HG03432 (cell line): ENCODE data around the gene ST14.
"Not testable (repeated sequence)": the region's sequence is repeated elsewhere in the genome, so short reads cannot be mapped to it uniquely, and the experiment has no call there.

Experiments used
- ATAC-seq: cut with Tn5 transposase; IDR thresholded peaks from one replicate; pipeline ENCODE4 v1.9.1; 2021; ENCODE audit warnings: mild to moderate bottlenecking, moderate library complexity; ENCODE audit not compliant: unreplicated experiment

The ST14 gene

GRCh38 chr11:130162733-130163132 lies 3.2 kb downstream of the ST14 start:
- no peak for ATAC-seq

DNA sequence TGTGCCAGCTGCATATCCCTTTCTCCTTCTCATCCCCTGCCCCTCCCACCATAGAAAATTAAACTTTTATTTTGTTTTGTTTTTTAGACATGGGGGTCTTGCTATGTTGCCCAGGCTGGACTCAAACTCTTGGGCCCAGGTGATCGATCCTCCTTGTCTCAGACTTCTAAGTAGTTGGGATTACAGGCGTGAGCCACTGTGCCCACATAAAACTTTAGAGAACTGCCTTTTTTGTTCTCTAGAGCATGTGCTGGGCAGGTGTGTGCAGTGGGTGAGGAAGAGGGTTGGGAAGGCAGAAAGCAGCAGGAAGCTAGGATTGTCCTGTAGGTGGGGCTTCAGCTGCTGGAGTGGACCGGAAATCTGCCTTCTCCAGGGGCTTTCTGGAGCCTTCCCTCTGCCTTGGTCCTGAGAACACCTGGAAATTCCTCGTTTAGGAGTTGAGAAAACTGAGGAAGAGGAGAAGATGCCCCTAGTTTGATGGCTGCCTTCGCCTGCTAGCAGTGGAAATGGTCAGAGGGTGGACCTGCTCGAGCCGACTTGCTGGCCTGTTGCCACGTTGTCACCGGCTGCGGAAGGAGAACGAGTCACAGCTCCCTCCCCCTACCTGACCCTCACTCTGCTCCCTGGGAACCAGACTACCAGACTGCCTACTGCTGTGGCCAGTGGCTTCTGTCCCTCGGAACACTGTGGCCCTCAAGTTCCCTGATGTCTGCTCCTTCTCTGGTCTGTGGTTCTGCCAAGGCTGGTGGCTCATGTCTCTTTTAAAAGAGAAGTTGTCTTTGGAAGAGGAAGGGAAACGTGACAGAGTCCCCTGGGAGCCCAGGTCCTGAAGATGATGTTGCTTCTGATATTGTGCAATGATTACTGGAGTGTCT lies 4.0 kb downstream of the ST14 start:
- no peak for ATAC-seq

GRCh38 chr11:130164221-130164570 lies 4.6 kb downstream of the ST14 start:
- no peak for ATAC-seq

DNA sequence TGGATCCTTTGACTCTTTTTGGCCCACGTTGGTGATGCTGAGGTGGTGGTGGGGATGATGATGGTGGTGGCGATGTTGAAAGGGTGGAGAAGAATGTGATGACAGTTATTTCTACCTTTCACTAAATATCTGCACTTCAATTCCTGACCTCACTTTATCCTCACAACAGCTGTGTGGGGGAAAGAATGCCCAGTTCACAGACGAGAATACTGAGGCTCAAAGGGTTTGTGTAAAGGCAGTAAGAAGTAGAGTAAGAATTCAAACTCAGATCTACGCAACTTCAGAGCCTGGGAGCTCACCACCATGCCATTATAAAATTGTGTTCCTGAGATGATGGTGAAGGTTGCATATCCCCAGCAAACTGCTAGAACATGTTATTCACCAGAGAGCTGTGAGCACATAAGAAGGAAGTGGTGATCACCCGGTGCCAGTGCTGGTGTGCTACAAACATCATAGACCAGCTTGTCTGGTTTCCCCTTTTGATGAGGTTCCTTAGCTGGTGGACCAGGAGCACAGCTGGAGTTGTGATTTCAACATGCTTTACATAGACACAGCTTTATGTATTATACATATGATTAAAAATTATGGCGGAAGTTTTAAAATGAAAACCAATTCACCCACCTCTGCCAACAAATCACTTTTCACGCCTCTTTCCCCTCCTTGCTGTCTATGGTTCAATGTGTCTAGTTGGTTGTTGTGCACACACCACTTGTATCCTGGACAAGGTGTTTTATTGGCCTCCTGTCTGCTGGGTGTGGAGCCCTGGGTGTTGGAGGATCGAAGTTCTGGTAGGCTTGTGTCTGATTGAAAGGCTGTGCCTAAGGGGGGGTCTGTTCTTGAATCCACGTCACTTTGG lies 6.2 kb downstream of the ST14 start:
- no peak for ATAC-seq

GRCh38 chr11:130166457-130166784 lies 6.8 kb downstream of the ST14 start:
- ATAC-seq = peak; percentile 91

DNA sequence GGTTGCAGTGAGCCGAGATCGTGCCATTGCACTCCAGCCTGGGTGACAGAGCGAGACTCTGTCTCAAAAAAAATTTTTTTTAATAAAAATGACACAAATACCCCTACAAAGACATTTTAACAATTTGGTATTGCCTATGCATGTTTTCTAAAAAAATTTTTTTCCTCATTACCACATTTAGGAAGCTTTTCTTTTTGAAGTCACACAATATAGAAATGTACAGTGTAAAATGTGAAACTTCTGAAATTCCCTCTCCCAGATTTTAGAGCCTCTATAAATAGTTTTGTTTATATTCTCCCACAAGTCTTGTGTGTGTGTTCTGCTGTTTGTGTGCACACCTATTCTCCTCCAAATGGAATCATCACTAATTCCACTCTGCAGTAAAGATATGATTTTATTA lies 7.6 kb downstream of the ST14 start:
- ATAC-seq = no peak

DNA sequence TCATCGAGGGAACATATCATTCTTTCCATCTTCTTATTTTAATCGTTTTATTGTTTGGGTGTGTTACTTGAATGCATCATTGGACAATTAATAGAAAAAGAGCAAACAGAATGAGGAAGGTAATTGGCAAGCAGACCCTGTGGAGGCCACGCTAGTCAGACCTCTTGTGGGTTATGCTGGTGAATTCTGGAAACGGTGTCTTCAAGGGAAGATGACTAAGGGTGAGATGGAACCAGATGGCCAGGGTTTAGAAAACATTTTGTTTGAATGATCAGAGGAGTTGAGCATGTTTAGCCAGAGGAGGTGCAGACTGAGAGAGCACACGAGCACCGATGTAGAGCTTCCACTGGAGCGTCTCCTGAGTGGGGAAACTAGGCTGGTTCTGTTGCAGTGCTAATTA lies 8.5 kb downstream of the ST14 start:
- no peak for ATAC-seq

DNA sequence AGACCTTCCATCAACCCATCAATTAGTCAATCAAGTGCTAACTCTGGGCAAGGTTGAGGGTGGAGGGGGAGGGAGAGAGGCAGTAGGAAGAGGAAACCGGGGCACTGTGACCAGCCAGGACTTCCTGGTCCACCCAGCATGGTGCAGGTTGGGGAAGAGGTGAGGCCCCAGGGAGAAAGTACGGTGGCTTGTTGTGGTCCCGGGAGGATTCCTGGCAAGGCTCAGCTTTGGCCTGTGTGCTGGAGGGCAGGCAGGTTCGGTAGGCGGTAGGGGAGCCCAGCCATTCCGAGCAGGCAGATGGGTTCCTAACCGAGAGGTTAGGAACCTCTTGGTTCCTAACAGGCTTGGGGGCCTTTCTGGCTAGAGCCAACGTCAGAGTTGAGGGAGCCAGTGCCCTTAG lies 10.8 kb downstream of the ST14 start:
- no peak for ATAC-seq

DNA sequence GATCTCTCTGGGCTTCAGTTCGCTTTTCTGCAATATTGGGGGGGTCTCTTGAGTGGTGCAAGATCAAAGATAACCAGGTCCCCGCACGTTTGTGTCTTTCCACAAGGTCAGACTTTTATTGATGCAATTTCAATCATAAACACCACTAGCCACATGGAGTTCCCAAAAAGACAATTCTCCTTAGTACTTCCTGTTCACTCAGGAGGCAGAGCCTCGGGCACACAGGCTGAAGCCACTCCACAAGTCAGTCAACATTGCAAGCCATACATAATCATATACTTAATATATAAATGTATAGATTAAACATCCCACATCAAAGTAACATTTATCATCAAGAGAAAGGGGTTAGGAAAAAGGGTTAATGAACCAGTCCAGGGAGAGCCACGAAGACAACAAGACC lies 12.0 kb downstream of the ST14 start:
- ATAC-seq = no peak

DNA sequence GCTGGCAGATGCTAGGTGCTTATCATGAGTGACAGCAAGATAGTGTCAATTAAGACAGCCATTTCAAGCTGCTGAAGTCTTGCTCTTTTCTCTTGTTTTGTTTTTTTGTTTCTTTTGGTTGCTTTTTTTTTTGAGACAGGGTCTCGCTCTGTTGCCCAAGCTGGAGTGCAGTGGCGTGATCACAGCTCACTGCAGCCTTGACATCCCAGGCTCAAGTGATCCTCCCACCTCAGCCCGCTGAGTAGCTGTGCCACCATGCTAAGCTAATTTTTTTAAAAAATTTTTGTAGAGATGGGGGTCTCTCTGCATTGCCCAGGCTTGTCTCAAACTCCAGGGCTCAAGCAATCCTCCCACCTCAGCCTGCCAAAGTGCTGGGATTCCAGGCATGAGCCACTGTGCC lies 12.4 kb downstream of the ST14 start:
- not testable (repeated sequence) for ATAC-seq

- no peak for ATAC-seq
Measured at GRCh38 chr11:130174642-130175041, 15.1 kb downstream of the ST14 start.

DNA sequence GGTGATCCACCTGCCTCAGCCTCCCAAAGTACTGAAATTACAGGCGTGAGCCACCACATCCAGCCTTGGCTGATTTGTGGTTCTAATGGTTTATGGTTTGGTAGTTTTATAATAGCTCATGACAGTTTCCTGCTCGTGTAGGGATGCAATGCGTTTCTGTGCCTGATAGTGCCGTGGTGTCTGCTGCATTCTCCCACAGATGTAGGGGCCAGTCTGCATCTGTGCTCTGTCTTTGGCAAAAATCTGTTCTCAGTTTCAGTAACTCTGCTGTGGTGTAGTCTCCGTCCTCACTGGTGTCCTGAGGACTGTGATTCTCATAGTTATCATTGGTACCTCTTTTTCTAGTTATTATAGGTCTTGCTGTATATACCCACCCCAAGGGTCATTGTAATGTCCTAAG lies 16.3 kb downstream of the ST14 start:
- ATAC-seq = no peak

DNA sequence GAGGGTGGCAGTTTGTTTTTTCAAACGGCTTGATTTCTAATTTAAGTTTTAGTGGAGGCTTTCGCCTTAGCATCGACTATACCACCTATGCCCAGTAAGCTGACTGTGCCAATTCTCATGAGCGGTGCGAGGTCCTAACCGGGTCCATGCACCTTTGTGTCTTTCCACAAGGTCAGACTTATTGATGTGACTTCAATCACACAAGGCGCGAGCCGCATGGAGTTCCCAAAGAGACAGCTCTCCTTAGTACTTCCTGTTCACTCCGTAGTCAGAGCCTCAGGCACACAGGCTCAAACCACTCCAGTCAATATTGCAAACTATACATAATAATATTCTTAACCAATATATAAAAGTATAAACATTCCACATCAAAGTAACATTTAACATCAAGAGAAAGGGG lies 18.2 kb downstream of the ST14 start:
- ATAC-seq = no peak

GRCh38 chr11:130178441-130179339 lies 19.1 kb downstream of the ST14 start:
- ATAC-seq = no peak

GRCh38 chr11:130179396-130180306 lies 20.1 kb downstream of the ST14 start:
- ATAC-seq = no peak

- ATAC-seq = peak; percentile 62
Measured at GRCh38 chr11:130180491-130180890, 20.9 kb downstream of the ST14 start.

DNA sequence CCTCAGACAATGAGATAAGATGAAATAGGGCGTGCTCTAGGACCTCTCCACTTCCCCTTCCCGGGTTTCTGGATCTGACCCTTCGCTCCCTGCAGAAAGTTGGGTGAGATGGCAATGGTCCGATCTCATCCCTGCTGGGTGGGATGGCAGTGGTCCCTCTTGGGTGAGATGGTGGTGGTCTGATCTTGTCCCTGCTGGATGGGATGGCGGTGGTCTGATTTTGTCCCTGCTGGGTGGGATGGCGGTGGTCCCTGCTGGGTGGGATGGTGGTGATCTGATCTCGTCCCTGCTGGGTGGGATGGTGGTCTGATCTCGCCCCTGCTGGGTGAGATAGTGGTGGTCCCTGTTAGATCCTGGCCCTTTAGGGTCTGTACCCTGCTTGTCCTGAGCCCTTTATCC lies 21.3 kb downstream of the ST14 start:
- ATAC-seq = no peak

GRCh38 chr11:130181295-130182272 lies 22.0 kb downstream of the ST14 start:
- ATAC-seq = no peak
